HEK293 (cell line): ENCODE results near the gene ARHGAP26.
"Not testable (repeated sequence)": the region's sequence is repeated elsewhere in the genome, so short reads cannot be mapped to it uniquely, and the experiment has no call there.

Source experiments
- CTCF ChIA-PET: fragments of 350-600 bp; formaldehyde crosslinking; extraction: SDS; loops from one replicate; lab custom pipeline; 2021; ENCODE audit warnings: antibody characterized with exemption; lab: Yijun Ruan, JAX
- POLR2A ChIA-PET: fragments of 300-600 bp; formaldehyde crosslinking; extraction: SDS; loops from one replicate; lab custom pipeline; 2020; ENCODE audit warnings: antibody characterized with exemption, inconsistent platforms; lab: Yijun Ruan, JAX
- H3K27ac ChIP-seq: fragments of 200-500 bp; sonication (Bioruptor generic); 2 replicates; pipeline ENCODE4 v1.5.1; 2014; ENCODE audit warnings: low read depth, low read length, control low read depth, inconsistent platforms; ENCODE audit errors: extremely low read depth
- H3K36me3 ChIP-seq, 2 experiments: fragments of 200-500 bp in 1 of 2; sonication (Bioruptor generic) in 1 of 2; 1 replicate in 1 of 2; 2 replicates in 1 of 2; pipeline ENCODE4 v1.5.1; 2014 to 2017; ENCODE audit warnings: inconsistent platforms in 2 of 2, low read length in 2 of 2; ENCODE audit not compliant: control insufficient read depth in 2 of 2, insufficient read depth in 1 of 2
- H3K4me1 ChIP-seq: fragments of 200-500 bp; sonication (Bioruptor generic); 2 replicates; pipeline ENCODE4 v1.5.1; 2014; ENCODE audit warnings: mild to moderate bottlenecking, low read length, inconsistent platforms; ENCODE audit not compliant: control insufficient read depth, insufficient read depth
- H3K4me3 ChIP-seq: 2 replicates; pipeline ENCODE4 v1.5.1; 2011; ENCODE audit warnings: low read depth, mild to moderate bottlenecking, control low read depth, low read length, moderate library complexity
- H3K9me3 ChIP-seq: fragments of 200-500 bp; sonication (Bioruptor generic); 2 replicates; pipeline ENCODE4 v1.5.1; 2014; ENCODE audit warnings: low read depth, low read length, inconsistent platforms; ENCODE audit not compliant: control insufficient read depth, insufficient read depth
- FEZF1 ChIP-seq: fragments of 450-650 bp; formaldehyde crosslinking; IDR thresholded peaks from 2 replicates; pipeline ENCODE4 v1.5.1; 2016; ENCODE audit warnings: missing biosample characterization, missing genetic modification characterization
- PRDM6 ChIP-seq: fragments of 450-650 bp; formaldehyde crosslinking; IDR thresholded peaks from 2 replicates; pipeline ENCODE4 v1.5.1; 2017; ENCODE audit warnings: missing biosample characterization, missing genetic modification characterization
- SETDB1 ChIP-seq: IDR thresholded peaks from one replicate; pipeline ENCODE4 v1.6.1; 2017; ENCODE audit warnings: mild to moderate bottlenecking, low read length, moderate library complexity, mixed read lengths; ENCODE audit not compliant: insufficient read length
- ZBTB26 ChIP-seq: fragments of 450-650 bp; formaldehyde crosslinking; optimal IDR thresholded peaks from 2 replicates; pipeline ENCODE3; 2016; ENCODE audit warnings: missing biosample characterization, mild to moderate bottlenecking, missing genetic modification characterization
- ZFP69B ChIP-seq: fragments of 450-650 bp; formaldehyde crosslinking; IDR thresholded peaks from 2 replicates; pipeline ENCODE4 v1.5.1; 2016; ENCODE audit warnings: missing biosample characterization, missing genetic modification characterization
- ZIC2 ChIP-seq: fragments of 450-650 bp; formaldehyde crosslinking; IDR thresholded peaks from 2 replicates; pipeline ENCODE4 v1.5.1; 2016; ENCODE audit warnings: missing biosample characterization, missing genetic modification characterization
- ZNF324 ChIP-seq: fragments of 450-650 bp; formaldehyde crosslinking; IDR thresholded peaks from 2 replicates; pipeline ENCODE4 v1.5.1; 2016; ENCODE audit warnings: missing biosample characterization, missing genetic modification characterization
- ZNF341 ChIP-seq: fragments of 450-650 bp; formaldehyde crosslinking; IDR thresholded peaks from 2 replicates; pipeline ENCODE4; 2016; ENCODE audit warnings: low read depth, missing biosample characterization, missing genetic modification characterization
- ZNF37A ChIP-seq: fragments of 450-650 bp; IDR thresholded peaks from 2 replicates; pipeline ENCODE4 v1.5.1; 2018; ENCODE audit warnings: missing biosample characterization, missing genetic modification characterization
- ZNF48 ChIP-seq: fragments of 450-650 bp; formaldehyde crosslinking; IDR thresholded peaks from 2 replicates; pipeline ENCODE4 v1.5.1; 2016; ENCODE audit warnings: missing biosample characterization, missing genetic modification characterization
- ZNF510 ChIP-seq: fragments of 450-650 bp; formaldehyde crosslinking; IDR thresholded peaks from 2 replicates; pipeline ENCODE4 v1.5.1; 2018; ENCODE audit warnings: mild to moderate bottlenecking, missing genetic modification characterization, missing biosample characterization; ENCODE audit not compliant: insufficient replicate concordance
- ZNF747 ChIP-seq: fragments of 450-650 bp; formaldehyde crosslinking; IDR thresholded peaks from 2 replicates; pipeline ENCODE4 v1.5.1; 2016; ENCODE audit warnings: missing biosample characterization, missing genetic modification characterization
- TF ChIP-seq, protein P1 (sequence below): fragments of 450-650 bp; formaldehyde crosslinking; IDR thresholded peaks from 2 replicates; pipeline ENCODE4 v1.5.1; 2016; ENCODE audit warnings: missing biosample characterization, missing genetic modification characterization
- TF ChIP-seq, protein P2 (sequence below): fragments of 450-650 bp; formaldehyde crosslinking; IDR thresholded peaks from 2 replicates; pipeline ENCODE4 v1.5.1; 2016; ENCODE audit warnings: missing biosample characterization, missing genetic modification characterization
- TF ChIP-seq, protein P3 (sequence below): fragments of 450-650 bp; IDR thresholded peaks from 2 replicates; pipeline ENCODE4 v1.5.1; 2018; ENCODE audit warnings: missing biosample characterization, missing genetic modification characterization

Gene ARHGAP26

DNA sequence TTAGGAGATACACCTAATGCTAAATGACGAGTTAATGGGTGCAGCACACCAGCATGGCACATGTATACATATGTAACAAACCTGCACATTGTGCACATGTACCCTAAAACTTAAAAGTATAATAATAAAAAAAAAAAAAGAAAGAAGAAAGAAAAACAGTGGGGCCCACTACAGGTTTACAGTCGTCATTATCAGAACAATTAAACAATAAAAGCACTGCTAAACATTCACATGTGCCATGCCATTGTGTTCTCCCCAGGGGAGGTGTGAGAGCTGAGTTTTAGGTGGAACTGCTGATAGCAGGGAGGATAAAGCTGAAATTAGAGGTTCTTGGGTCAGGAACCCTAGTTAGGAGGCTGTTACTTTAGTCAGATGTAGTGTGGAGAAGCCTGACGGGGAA lies 348.6 kb downstream of the ARHGAP26 start:
- not testable (repeated sequence) for H3K36me3 ChIP-seq, H3K4me3 ChIP-seq, H3K9me3 ChIP-seq, H3K27ac ChIP-seq
- TF ChIP-seq ZFP69B: peak; percentile 80; the same call in 1 of the 2 replicates
- TF ChIP-seq FEZF1 (tag by site-specific recombination): peak; percentile 54
- TF ChIP-seq ZIC2 (tag by site-specific recombination): 0 out of 2 replicates have a peak, but pooled peaks have one; percentile 10
- TF ChIP-seq, protein P1, sequence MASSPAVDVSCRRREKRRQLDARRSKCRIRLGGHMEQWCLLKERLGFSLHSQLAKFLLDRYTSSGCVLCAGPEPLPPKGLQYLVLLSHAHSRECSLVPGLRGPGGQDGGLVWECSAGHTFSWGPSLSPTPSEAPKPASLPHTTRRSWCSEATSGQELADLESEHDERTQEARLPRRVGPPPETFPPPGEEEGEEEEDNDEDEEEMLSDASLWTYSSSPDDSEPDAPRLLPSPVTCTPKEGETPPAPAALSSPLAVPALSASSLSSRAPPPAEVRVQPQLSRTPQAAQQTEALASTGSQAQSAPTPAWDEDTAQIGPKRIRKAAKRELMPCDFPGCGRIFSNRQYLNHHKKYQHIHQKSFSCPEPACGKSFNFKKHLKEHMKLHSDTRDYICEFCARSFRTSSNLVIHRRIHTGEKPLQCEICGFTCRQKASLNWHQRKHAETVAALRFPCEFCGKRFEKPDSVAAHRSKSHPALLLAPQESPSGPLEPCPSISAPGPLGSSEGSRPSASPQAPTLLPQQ (tag by site-specific recombination): peak; percentile 76
- TF ChIP-seq ZNF341 (tag by site-specific recombination): peak; percentile 54
- peak; percentile 44 for TF ChIP-seq PRDM6
- ChIA-PET CTCF (interaction anchor here (1.3 kb wide), 1 partner anchor 107 kb away, joined by 3 read pairs; no protein-coding TSS in a partner anchor), POLR2A (interaction anchor here (1.0 kb wide), 1 partner anchor 9 kb away, joined by 3 read pairs; no protein-coding TSS in a partner anchor)
- H3K4me1 ChIP-seq: peaks cover 15% of the 10 kb centered on the region

DNA sequence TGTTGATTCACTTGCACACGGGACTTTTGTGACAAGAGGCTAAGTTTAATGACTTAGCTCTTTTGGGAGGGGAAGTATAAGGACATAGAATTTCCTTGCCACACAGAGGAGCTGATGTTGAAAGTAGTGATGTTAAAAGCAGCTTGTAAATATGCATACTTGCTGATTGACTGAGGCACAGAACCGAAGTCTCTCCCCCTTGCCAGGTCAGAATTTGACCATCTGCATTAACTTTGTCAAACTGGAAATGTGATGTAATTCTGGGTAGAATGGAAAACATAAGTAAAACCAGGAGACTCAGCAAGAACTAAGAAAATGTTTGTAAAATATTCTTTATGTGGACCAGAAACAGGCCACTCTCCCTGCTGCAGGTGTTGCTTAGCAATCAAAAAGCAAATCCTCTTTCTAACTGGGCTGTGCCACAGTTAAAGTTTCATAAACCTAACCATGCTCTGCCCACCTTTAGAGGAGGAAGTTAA lies 349.2 kb downstream of the ARHGAP26 start:
- Histone ChIP-seq H3K36me3 (no peaks in the 10 kb centered on the region), H3K4me1 (peaks cover 20% of the 10 kb centered on the region), H3K4me3 (no peak overlapping the region), H3K27ac (no peak overlapping the region), H3K9me3 (no peaks in the 10 kb centered on the region)
- ChIA-PET POLR2A (interaction anchor here (1.0 kb wide), 1 partner anchor 10 kb away, joined by 3 read pairs; no protein-coding TSS in a partner anchor), CTCF (no interaction called here)
- TF ChIP-seq SETDB1: no peak
- no peak for TF ChIP-seq ZBTB26 (tag by site-specific recombination)
- no peak for TF ChIP-seq ZNF747 (tag by site-specific recombination)
- TF ChIP-seq, protein P2, sequence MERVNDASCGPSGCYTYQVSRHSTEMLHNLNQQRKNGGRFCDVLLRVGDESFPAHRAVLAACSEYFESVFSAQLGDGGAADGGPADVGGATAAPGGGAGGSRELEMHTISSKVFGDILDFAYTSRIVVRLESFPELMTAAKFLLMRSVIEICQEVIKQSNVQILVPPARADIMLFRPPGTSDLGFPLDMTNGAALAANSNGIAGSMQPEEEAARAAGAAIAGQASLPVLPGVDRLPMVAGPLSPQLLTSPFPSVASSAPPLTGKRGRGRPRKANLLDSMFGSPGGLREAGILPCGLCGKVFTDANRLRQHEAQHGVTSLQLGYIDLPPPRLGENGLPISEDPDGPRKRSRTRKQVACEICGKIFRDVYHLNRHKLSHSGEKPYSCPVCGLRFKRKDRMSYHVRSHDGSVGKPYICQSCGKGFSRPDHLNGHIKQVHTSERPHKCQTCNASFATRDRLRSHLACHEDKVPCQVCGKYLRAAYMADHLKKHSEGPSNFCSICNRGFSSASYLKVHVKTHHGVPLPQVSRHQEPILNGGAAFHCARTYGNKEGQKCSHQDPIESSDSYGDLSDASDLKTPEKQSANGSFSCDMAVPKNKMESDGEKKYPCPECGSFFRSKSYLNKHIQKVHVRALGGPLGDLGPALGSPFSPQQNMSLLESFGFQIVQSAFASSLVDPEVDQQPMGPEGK (tag by site-specific recombination): no peak
- TF ChIP-seq ZNF37A (tag by site-specific recombination): no peak
- no peak for TF ChIP-seq PRDM6
- no peak for TF ChIP-seq ZNF324 (tag by site-specific recombination)
- TF ChIP-seq ZNF48 (tag by site-specific recombination): no peak
- no peak for TF ChIP-seq ZNF510 (tag by site-specific recombination)
- TF ChIP-seq, protein P3, sequence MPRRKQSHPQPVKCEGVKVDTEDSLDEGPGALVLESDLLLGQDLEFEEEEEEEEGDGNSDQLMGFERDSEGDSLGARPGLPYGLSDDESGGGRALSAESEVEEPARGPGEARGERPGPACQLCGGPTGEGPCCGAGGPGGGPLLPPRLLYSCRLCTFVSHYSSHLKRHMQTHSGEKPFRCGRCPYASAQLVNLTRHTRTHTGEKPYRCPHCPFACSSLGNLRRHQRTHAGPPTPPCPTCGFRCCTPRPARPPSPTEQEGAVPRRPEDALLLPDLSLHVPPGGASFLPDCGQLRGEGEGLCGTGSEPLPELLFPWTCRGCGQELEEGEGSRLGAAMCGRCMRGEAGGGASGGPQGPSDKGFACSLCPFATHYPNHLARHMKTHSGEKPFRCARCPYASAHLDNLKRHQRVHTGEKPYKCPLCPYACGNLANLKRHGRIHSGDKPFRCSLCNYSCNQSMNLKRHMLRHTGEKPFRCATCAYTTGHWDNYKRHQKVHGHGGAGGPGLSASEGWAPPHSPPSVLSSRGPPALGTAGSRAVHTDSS (tag by site-specific recombination): no peak
